ENCODE results near the gene ZNF423.

DNA sequence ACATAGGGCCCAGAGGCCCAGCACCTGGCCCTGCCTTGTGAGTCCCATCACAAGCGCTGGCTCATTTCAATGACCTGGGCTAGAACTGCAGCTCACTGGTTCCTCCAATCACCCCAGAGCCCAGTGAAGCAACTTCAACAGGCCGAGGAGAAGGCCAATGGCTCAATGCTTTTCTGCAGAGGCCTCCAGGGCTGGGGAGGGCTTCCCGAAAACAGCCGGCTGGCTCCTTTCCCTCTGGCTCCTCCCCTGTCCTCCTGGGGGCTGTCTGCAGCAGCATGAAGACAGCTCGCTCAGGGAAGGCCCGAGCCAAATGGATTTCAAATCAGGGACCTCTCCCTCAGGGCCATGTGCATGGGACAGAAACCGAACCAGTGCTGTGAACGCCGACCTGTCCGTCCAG, 121.6 kb downstream of the ZNF423 start:
- TF ChIP-seq, protein P1, sequence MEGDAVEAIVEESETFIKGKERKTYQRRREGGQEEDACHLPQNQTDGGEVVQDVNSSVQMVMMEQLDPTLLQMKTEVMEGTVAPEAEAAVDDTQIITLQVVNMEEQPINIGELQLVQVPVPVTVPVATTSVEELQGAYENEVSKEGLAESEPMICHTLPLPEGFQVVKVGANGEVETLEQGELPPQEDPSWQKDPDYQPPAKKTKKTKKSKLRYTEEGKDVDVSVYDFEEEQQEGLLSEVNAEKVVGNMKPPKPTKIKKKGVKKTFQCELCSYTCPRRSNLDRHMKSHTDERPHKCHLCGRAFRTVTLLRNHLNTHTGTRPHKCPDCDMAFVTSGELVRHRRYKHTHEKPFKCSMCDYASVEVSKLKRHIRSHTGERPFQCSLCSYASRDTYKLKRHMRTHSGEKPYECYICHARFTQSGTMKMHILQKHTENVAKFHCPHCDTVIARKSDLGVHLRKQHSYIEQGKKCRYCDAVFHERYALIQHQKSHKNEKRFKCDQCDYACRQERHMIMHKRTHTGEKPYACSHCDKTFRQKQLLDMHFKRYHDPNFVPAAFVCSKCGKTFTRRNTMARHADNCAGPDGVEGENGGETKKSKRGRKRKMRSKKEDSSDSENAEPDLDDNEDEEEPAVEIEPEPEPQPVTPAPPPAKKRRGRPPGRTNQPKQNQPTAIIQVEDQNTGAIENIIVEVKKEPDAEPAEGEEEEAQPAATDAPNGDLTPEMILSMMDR (conservative IDR thresholded peaks at IDR 0.05; ENCODE audit: low read depth in 2 of 2): no peak
- TF ChIP-seq, protein P2, sequence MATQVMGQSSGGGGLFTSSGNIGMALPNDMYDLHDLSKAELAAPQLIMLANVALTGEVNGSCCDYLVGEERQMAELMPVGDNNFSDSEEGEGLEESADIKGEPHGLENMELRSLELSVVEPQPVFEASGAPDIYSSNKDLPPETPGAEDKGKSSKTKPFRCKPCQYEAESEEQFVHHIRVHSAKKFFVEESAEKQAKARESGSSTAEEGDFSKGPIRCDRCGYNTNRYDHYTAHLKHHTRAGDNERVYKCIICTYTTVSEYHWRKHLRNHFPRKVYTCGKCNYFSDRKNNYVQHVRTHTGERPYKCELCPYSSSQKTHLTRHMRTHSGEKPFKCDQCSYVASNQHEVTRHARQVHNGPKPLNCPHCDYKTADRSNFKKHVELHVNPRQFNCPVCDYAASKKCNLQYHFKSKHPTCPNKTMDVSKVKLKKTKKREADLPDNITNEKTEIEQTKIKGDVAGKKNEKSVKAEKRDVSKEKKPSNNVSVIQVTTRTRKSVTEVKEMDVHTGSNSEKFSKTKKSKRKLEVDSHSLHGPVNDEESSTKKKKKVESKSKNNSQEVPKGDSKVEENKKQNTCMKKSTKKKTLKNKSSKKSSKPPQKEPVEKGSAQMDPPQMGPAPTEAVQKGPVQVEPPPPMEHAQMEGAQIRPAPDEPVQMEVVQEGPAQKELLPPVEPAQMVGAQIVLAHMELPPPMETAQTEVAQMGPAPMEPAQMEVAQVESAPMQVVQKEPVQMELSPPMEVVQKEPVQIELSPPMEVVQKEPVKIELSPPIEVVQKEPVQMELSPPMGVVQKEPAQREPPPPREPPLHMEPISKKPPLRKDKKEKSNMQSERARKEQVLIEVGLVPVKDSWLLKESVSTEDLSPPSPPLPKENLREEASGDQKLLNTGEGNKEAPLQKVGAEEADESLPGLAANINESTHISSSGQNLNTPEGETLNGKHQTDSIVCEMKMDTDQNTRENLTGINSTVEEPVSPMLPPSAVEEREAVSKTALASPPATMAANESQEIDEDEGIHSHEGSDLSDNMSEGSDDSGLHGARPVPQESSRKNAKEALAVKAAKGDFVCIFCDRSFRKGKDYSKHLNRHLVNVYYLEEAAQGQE (IDR thresholded peaks at IDR 0.05; ENCODE audit: unreplicated experiment): no peak
- TF ChIP-seq POLR2AphosphoS5 (IDR thresholded peaks at IDR 0.05; ENCODE audit: low read depth): no peak
- TF ChIP-seq EZH2phosphoT487 (IDR thresholded peaks at IDR 0.05; ENCODE audit: unreplicated experiment): no peak
- TF ChIP-seq, protein P3, sequence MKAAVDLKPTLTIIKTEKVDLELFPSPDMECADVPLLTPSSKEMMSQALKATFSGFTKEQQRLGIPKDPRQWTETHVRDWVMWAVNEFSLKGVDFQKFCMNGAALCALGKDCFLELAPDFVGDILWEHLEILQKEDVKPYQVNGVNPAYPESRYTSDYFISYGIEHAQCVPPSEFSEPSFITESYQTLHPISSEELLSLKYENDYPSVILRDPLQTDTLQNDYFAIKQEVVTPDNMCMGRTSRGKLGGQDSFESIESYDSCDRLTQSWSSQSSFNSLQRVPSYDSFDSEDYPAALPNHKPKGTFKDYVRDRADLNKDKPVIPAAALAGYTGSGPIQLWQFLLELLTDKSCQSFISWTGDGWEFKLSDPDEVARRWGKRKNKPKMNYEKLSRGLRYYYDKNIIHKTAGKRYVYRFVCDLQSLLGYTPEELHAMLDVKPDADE (IDR thresholded peaks at IDR 0.05): no peak
